Measurements from ENCODE around the gene LARP6. TPM values are rescaled to one million over a fixed set of nuclear protein-coding genes. Genes with fewer than 3 reads are reported as not detected.

LARP6 gene
- total and polyA plus RNA-seq, 2 of the 13 experiments (the other 11 are each of a cell fraction or from before 2014, with no cell fraction given), result 2.9 to 8.2 TPM

- TF ChIP-seq LRRFIP1 (CRISPR knock-in tag; conservative IDR thresholded peaks at IDR 0.05) (no peak), ZNF317 (CRISPR knock-in tag; IDR thresholded peaks at IDR 0.05) (no peak), MEIS1 (CRISPR knock-in tag; IDR thresholded peaks at IDR 0.05; ENCODE audit: borderline replicate concordance) (no peak), MLXIP (CRISPR knock-in tag; IDR thresholded peaks at IDR 0.05; ENCODE audit: borderline replicate concordance) (no peak), ZFY (CRISPR knock-in tag; IDR thresholded peaks at IDR 0.05) (peak; percentile 76), ZIK1 (CRISPR knock-in tag; IDR thresholded peaks at IDR 0.05; ENCODE audit: borderline replicate concordance, low read depth) (0 out of 2 replicates have a peak, but pooled peaks have one; percentile 19), CBFB (CRISPR knock-in tag; IDR thresholded peaks at IDR 0.05) (peak; percentile 81), ZNF362 (CRISPR knock-in tag; IDR thresholded peaks at IDR 0.05; ENCODE audit: borderline replicate concordance) (no peak), ZNF383 (CRISPR knock-in tag; IDR thresholded peaks at IDR 0.05; ENCODE audit: borderline replicate concordance) (no peak), DPF2 (CRISPR knock-in tag; IDR thresholded peaks at IDR 0.05; ENCODE audit: borderline replicate concordance, low read depth) (no peak), ZNF274 (CRISPR knock-in tag; IDR thresholded peaks at IDR 0.05) (0 out of 2 replicates have a peak, but pooled peaks have one; percentile 40), RERE (CRISPR knock-in tag; IDR thresholded peaks at IDR 0.05; ENCODE audit: low read depth) (0 out of 2 replicates have a peak, but pooled peaks have one; percentile 10), TAF15 (IDR thresholded peaks at IDR 0.05; ENCODE audit: low read depth, low read length, poor library complexity, severe bottlenecking) (no peak), RARA (CRISPR knock-in tag; IDR thresholded peaks at IDR 0.05) (no peak), FOXP1 (IDR thresholded peaks at IDR 0.05) (no peak), FOXP1 (CRISPR knock-in tag; IDR thresholded peaks at IDR 0.05) (peak; percentile 14; the same call in 1 of the 2 replicates)
These were observed 38.3 kb upstream of the LARP6 start, which contains the start of the genes LRRC49 and THAP10 (continued) for GRCh38 chr15:70892002-70892911.
